D341Med (cell line): Measurements from ENCODE around the gene PCBP3.
"Not testable (repeated sequence)": the region's sequence is repeated elsewhere in the genome, so short reads cannot be mapped to it uniquely, and the experiment has no call there.

Experiments
- DNase-seq: peaks from one replicate; pipeline ENCODE4 v3.0.0; 2012; ENCODE audit warnings: low spot score

Gene PCBP3

DNA sequence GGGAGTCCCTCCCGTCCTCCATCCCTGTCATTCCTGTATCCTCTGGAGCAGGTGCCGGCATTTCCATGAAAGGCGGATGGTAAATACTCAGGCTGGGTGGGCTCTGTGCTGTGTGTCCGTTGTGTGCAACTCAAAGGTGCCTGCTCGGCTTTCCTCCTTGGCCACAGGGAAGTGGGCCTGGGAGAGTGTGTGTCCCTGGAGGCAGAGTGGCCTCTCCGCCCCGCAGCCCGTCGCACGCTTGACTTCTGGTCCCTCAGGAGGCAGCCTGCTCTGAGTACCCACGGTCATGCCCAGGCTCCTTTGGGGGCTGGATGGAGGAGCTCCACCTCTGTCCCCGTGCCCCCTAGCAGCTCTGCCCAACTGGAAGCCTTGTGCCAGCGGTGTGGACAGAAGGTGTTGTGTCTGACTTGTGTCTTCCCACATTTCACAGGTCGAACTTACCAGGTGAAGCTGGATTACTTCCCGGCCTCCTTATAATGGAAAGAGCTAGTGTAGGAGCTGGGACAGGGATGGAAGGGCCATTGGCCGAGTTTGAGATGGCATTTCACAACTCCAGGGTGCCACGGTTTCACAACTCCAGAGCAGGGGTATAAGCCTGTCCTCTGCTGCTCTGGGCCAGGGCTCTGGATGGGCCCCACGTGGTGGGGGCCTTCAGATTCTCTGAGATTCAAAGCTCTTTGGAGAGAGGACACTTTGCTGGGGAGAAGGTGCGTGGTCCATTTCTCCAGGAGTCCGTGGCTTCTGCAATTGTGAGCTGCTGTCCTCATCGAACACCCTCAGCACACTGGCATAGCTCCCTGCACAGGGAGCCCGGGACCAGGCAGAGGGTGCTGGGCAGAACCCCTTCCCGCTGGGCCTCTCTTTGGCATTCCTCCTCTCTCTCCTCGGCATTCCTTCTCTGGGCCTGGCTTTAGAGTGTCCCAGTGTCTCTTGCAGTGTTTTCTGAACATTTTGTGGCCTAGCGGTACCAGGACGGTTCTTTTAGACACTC lies 185.3 kb downstream of the PCBP3 start:
- no peak for DNase-seq

DNA sequence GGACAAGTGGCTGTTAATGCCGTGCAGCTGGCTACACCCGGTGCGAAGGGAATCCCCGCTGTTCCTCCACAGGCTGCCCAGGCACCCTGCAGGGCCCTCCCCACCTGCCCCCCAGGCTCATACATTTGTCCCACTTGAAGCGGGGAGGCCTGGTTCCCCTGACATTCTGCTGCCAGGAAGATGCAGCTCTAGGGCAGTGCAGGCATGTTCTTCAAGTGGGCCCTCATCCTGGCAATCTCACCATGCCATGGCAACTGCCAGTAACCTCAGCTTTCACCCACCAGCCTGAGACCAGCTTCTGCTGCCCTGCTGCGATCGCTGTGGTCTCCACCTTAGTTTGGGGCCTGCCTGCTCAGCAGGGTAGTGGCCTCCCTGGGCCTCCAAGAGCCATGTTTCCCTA lies 186.1 kb downstream of the PCBP3 start:
- DNase-seq, result no peak

GRCh38 chr21:45830221-45830640 lies 186.7 kb downstream of the PCBP3 start:
- DNase-seq, result no peak

DNA sequence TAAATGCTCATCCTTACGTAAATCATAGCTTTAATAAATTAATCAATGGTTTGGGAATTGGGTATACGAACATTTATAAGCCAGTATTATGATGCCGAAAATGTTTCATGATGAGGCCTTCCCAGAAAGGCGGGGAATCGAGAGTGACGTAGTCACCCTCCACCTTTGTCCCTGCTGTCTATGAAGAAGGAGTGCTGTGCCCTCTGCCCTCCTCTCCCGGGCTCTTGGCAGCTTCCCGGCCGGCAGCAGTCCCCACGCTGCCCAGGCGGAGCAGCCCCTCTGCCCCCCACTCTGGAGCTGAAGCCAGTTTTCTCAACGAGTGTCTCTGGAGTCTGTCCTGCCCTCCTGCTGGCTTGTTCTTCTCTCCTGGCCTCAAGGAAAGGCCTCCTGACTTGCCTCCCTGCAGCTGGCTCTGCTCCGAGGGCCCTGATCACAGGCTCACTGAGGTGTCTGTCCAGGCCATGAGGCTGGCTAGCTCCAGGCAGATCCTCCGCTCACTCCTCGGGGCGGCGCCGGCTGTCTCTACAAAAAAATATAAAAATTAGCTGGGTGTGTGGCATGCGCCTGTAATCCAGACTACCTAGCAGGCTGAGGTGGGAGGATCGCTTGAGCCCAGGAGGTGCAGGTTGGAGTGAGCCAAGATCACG lies 187.3 kb downstream of the PCBP3 start:
- no peak for DNase-seq

GRCh38 chr21:45831991-45832740 lies 188.6 kb downstream of the PCBP3 start:
- no peak for DNase-seq

DNA sequence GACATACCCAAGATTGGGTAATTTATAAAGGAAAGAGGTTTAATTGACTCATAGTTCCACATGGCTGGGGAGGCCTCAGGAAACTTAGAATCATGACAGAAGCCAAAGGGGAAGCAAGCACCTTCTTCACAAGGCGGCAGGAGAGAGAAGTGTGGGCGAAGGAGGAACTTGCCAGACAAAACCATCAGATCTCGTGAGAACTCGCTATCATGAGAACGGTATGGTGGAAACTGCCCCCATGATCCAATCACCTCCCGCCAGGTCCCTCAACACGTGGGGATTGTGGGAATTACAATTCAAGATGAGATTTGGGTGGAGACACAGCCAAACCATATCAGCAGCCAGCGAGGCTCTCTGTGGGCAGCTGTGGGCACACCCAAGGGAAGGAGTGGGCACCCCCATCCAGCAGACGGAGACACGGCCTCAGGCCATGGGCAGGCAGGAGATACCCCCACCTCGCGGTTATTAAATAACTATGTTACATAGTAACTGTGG lies 189.3 kb downstream of the PCBP3 start:
- DNase-seq, result not testable (repeated sequence)

GRCh38 chr21:45833414-45833813 lies 189.9 kb downstream of the PCBP3 start:
- DNase-seq, result no peak

DNA sequence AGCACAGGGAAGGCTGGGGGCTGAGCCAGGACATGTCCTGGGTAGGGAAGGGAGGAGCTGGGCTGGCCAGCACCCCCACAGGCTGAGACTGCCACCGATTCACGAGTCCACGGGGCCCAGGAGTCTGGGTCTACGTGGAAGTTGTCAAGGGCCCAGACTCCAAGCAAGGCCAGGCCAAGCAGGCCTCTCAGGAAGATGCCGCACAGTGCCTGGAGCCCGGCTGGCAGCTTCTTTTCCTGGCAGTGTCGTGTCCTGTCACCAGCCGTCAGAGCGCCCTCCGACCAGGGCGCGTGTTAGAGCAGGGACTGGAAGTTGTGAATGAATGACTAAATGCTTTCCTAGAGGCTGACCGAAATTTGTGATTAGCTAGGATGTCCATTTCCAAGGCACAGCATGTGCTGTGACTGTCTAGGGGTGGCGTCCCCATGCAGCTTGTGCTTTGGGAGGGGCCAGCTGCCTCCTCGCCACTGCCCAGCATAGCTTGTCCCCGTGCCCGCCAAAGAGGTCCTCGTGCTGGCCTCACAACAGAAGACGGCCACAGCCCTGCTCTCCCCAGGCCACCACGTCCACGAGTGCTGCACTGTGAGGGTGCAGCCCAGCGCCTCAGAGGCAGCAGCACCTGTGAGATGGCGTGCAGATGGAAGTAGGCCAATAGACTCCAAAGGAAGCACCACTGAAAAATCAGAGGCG lies 190.6 kb downstream of the PCBP3 start:
- DNase-seq, result no peak

DNA sequence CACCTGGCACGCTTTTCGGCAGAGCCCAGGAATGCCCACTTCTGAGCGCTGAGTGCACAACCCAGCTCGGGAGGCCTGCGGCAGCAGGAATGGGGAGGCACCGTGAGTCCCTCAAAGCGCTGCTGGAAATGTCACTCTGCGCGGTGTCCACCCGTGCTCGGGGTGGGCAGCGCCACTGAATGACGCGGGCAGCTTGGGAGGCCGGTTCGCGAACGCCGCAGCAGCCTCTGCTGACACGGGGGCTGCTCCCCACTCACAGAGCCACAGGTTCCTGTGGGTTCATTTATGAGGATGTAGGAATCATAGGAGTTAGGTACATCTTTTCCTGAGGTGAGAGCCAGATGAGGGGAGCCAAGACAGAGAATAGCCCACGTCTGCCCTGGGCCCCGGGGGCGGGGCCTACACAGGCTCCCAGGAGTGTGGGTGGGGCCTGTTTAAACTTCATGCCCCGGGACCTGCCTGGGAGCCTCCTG lies 191.3 kb downstream of the PCBP3 start:
- DNase-seq, result no peak

DNA sequence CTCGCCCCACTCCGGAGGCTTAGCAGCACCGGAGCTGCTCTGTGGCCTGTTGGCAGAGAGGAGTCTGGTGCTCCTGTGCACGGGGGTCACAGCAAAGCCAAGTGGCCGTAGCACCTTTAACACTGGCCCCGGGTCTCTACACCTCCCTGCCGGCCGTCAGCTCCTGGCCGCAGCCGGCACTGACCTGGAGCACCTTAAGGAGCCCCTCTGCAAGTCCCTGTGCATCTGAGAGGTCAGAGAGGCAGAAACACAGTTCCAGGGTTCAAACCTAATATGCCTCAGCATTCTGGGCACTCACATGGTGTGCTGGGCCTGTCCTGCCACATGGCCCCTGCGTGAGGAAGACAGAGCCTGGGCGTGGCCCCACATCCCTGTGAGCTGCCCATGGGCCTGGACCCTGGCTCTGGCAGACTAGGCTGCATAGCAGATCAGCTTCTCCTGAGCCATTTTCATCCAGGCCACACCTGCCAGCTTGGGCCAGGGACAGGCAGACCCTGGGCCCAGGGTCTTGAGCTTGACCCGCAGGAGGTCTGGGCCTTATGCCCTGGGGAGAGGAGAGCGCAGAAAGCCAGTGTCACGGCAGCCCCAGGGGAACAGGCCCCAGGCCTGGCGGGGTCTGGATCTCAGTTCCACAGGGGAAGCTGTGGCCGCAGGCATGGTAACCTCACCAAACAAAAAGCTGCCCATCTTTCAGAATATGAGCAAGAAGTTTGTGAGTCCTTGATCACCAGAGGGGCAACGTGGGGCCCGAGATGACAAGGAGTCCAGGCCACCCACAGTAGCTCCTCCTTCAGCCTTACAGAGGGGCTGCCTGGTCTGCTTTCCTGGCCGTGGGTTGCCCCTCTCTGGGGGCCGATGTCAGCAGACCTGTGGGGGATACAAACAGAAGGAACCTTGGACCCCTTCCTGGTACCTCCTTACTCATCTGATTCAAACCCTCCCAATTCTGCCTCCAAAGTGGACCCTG lies 192.1 kb downstream of the PCBP3 start:
- no peak for DNase-seq

DNA sequence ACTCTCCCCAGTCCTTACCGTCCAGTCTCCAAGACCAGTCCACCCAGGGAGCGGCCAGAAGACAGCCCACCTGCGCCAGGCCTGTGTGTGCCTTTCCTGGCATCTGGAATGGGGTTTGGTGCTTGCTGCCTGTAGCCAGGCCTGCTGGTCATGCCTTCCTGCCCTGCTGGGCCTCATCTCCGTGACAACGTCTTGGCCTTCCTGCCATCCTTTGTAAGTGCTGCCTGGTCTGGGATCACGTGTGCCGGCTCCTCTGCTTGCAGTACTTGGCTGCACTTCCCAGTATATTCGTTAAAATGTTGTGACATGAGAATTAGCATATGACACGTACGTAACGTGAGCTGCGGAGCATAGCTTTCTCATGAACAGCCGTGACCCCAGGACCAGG lies 192.7 kb downstream of the PCBP3 start:
- DNase-seq, result no peak

DNA sequence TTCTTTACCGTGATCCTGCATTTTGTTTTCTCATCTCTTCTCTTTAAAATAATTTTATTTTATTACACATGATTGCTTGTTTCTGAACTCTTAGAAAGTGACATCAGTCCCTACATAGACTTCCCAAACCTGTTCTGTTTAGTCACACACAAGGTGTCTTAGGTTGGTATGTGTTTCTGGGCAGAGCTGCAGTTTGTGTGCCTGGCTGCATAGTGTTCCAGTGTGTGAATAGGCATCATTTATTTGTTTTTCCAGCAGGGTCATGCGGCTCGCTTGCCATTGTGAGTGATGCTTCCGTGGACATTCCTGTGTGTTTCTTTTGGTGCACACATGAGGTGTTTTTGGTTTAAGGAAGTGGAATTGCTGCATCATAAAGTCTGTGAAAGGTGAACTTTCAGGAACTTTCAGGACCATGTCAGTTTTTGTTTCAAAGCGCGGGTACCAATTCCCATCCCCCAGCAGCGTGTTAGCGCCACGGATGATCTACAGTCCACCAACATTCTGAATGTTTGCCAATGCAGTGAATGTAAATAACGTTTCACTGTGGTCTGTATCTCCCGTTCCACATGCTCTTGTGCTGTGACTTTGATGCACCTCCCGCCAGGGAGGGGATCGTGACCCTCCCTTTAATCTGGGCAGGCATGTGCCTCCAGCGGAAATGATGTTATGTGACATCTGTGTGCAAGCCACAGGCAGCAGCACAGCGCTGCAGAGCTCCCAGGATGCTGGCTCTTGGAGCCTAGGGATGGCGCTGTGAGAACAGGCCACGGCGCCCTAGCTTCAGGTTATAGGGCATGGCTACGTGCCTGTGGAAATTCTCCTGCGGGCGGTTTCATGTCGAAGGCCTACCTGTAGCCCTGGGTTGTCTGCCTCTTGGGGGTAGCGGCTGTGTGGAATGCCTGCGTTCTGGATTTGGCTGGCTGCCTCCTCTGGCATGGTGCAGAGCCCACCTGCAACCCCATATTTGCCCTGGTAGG lies 193.5 kb downstream of the PCBP3 start:
- no peak for DNase-seq

GRCh38 chr21:45837936-45838335 lies 194.4 kb downstream of the PCBP3 start:
- no peak for DNase-seq

DNA sequence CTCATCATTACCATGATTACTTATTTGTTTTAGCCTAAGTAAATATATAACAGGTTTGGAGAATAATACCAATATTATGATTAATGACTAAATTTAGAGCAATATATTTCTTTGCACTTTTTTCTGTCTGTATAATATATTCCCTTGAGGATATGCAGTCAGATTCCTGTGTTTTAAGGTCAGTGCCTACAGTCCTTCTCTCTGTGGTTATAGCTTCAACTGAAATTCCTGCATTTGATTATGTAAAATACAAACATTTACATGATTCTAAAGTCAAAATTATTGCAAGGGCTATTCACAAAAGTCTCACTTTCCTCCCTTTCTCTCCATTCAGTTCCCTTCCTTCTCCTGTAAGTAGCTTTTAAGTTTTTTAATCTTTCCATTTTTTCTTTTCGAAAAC lies 195.1 kb downstream of the PCBP3 start:
- no peak for DNase-seq

DNA sequence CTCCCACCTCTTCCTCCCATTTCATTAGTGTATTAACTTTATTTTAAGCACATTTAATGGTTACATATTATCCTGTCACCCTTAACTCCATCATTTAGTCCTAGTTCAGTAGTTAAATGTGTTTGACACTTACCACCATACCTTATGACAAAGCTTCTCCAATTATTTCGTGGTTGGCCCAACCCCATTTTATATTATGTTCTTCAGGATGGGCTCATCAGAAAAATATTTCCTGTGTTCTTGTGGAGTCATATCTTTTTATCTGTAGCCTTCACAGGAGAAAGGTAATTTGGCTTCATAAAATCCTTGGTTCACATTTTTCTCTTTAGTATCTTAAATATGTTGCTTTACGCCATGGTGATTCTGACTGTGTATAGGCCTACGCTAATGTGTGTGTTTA lies 195.7 kb downstream of the PCBP3 start:
- no peak for DNase-seq

DNA sequence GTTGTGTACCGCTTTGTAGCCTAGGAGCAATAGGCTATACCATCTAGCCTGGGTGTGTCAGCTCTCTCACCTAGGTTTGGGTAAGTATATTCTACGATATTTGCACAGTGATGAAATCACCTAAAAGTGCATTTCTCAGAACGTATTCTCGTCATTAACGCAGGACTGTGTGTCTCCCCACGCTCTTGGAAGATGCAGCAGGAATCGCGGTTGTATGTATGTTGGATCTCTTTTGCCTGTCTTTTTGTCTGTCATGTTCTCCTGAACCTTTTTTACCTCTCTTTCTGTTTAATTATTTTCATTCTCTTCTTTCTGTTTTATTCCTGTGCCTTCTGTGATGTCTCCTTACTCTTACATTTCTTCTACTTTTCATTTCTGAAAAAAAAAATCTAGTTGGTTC lies 197.5 kb downstream of the PCBP3 start:
- DNase-seq, result no peak

DNA sequence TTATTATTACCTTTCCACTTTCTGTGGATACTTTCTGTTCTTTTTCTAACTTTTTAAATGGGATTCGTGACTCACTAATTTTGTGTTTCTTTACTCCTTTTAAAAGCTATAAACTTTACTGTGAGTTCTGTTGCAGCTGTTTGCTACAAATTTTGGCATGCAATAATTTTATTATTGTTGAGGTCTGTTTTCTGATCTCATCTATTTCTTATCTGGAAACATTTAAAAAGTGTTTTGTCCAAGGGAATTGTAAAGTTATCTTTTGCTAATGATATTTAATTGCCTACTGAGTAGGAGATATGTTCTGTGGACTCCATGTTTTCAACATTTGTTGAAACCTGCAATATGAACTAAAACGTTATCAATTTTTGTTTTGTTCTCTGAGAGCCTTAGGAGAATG lies 199.9 kb downstream of the PCBP3 start:
- DNase-seq, result no peak

DNA sequence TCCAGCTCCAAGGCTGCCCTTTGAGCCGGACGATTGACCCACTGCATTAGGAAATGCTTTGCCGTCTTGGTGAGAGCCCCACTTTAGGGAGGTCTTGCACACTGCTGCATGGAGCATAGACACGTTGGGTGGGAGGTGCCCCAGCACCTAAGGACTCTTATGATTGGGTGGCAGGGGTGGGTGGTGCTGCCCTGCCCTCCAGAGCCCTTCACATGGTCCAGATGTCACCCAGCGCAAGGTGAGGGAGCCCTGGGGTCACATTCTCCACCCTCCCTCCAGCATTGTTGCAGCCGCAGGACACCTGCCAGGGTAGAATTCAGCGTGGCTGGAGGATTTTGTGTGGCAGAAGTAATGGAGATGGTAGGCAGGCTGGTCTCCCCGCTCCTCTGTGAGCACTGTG lies 200.7 kb downstream of the PCBP3 start:
- DNase-seq, result no peak

DNA sequence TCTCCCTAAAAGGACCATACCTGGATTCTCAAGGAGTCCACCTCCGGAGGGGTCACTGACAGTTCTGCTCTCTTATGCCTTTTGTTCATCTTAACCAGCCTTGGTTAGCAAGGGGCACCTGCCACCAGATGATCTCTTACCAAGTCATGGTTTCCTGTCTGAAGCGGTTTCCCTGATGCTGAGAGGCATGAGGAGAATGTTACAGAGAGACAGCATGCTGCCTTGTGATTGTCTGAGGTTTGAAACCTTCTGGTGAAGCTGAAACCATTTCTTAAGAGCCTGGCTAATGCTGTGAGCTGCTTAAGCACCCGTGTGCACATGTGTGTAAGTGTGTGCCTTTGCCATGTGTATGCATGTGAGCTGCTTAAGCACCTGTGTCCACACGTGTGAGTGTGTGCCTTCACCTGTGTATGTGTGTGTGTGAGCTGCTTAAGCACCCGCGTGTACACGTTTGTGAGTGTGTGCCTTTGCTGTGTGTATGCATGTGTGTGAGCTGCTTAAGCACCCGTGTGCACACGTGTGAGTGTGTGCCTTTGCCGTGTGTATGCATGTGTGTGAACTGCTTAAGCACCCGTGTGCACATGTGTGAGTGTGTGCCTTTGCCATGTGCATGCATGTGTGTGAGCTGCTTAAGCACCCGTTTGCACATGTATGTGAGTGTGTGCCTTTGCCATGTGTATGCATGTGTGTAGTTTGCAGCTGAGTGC lies 201.7 kb downstream of the PCBP3 start:
- no peak for DNase-seq
